ACHN (cell line): ENCODE results near the gene TAF5.
A peak's percentile ranks its signal among the peaks of the same experiment; 100 is the strongest.
"Not testable (repeated sequence)": the region's sequence is repeated elsewhere in the genome, so short reads cannot be mapped to it uniquely, and the experiment has no call there.

ENCODE experiments used
- DNase-seq: peaks from one replicate; pipeline ENCODE4 v3.0.0-alpha.2; 2015
- in situ Hi-C: cut with HindIII; loops from 2 replicates; pipeline ENCODE4 v1.10.0; 2017; ENCODE audit warnings: low sequenced_read_pairs, low pct_ligation_motif_present, low pct_unique_long_range_greater_than_20kb

Gene TAF5

DNA sequence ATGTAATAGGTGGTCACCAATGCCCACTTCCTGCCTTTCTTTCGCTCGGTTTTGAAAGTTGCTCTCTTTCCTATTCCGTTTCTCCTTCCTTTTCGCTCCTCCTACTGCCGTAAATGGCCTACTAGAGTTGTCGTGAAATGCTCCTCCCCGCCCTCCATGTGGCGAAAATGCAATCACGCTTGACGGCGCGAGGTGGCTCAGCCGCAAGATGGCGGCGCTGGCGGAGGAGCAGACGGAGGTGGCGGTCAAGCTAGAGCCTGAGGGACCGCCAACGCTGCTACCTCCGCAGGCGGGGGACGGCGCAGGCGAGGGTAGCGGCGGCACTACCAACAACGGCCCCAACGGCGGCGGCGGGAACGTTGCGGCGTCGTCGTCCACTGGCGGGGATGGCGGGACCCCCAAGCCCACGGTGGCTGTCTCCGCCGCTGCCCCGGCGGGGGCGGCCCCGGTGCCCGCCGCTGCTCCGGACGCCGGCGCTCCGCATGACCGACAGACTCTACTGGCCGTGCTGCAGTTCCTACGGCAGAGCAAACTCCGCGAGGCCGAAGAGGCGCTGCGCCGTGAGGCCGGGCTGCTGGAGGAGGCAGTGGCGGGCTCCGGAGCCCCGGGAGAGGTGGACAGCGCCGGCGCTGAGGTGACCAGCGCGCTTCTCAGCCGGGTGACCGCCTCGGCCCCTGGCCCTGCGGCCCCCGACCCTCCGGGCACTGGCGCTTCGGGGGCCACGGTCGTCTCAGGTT lies at the start of gene TAF5:
TAF5 (plus strand) TSS at position 195 of the 737 bp plus-strand sequence; CDS start at position 209, 14 bp downstream.
- in situ Hi-C loops: no loop called here
- peak; percentile 98 for DNase-seq

DNA sequence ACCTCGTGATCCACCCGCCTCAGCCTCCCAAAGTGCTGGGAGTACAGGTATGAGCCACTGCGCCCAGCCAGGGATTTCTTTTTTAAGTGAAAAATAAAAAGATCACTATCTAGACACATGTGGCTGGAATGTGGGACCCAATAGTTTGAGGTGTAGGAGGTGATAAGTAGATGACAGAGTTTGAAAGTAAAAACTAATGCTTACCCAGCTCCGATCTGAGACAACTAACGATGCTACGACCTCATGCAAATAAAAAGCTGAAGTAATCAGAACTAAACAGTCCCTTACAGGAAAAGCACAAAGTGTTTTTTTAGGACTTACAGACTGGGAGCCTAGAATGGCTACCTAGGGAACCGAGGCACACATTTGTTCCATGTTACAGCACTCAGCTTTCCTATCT lies 39.9 kb upstream of the TAF5 start:
- in situ Hi-C loops: no loop called here
- no peak for DNase-seq

DNA sequence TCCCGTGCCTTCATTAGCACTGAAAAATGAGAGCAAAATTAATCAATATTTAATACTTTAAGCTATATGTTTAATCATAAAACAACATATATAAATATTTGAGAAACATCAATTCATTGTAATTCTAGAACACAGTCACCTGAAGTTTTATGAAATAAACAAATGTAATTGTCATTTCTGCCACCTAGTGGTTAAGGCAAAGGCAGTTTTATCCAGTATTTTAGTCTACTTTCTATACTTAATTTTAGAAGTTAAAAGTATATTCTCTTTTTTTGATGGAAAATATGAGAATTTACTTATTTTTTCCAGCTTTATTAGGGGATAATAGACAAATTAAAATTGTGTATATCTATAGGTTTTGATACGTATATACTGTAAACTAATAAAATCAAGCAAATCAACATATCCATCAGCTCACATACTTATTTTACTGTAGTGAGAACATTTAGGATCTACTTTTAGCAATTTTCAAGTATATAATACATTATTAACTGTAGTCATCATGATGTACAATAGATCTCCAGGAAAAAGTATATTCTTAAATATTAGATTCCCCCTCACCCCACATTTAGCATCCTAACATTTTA lies 33.7 kb upstream of the TAF5 start:
- in situ Hi-C loops: no loop called here
- peak; percentile 57 for DNase-seq

DNA sequence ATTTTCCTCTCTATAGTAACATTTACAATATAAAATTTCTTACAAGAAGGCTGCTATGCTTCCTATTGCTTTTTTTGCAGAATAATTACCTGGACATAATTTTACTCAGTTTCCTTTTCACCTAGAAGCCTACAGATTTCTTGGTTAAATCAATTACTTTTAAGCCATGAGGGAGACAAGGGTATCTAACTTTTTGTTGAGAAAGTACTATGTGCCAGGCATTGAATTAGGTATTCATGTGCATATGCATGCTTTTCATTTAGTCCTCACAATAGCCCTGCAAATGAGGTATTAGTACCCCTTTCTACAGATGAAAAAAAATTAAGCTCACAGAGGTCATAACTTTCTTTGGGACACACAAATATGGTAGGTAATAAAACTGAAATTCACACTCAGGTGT lies 33.2 kb upstream of the TAF5 start:
- in situ Hi-C loops: no loop called here
- no peak for DNase-seq

DNA sequence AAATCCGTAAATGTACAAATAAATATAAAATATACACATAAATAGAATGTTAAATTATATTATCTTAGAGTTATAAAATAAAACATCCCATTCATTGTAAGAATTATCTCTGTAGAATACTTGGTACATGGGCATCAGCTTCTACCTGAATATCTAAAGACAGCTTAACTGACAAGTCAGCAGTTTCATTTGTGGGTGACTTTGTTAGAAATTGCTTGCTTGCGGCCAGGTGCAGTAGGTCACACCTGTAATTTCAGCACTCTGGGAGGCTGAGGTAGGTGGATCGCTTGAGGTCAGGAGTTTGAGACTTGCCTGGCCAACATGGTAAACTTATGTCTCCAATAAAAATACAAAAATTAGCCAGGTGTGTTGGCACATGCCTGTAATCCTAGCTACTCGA lies 31.4 kb upstream of the TAF5 start:
- no peak for DNase-seq
- in situ Hi-C loops: no loop called here

DNA sequence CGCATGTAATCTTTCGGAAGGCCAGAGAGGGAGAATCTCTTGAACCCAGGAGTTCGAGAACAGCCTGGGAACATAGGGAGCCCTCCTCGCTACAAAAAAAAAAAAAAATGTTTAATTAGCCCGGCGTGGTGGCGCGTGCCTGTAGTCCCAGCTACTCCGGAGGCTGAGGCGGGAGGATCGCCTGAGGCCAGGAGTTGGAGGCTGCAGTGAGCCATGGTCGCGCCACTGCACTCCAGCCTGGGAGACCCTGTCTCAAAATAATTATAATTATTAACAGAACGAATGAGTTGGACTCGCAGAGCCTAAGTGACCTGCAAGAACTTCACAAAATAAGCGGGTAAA lies 17.6 kb upstream of the TAF5 start:
- no peak for DNase-seq
- in situ Hi-C loops: no loop called here

DNA sequence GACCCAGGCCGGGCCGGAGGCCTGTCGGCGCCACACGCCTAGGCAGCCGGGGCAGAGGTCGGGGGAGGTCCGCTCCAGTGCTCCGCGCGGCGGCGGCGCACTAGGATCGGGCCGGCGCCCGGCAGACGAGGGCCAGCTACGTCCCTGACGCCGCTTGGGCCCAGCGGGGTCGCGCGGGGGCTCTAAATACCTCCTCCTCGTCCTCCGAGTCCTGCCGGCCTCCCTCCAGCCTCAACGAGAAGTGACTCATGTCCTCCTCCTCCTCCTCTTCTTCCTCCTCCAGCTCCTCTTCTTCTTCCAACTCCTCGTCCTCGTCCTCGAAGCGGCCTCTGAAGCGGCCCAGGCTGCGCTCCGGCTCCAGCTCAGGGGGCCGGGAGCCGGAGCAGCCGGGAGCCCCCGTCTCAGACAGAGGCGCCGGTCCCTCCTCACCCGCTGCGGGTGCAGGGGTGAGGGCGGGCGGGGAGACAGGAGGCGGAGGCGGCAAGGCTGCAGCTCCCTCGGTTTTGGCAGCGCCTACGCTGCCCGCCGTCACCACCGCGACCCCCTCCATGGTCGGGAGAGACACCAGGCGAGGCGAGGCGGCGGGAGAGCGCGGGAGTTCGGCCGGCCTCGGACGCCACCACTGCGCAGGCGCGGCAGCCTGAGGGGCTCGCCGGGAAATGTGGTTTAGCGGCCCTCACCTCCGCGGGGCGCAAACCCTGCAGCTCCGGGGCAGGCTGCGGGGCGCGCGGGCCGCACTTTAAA lies 17.1 kb upstream of the TAF5 start, which contains the start of gene PCGF6:
PCGF6 (minus strand) TSS at position 624 of the 744 bp plus-strand sequence; CDS start at position 550, 74 bp downstream.
- in situ Hi-C loops: no loop called here

DNA sequence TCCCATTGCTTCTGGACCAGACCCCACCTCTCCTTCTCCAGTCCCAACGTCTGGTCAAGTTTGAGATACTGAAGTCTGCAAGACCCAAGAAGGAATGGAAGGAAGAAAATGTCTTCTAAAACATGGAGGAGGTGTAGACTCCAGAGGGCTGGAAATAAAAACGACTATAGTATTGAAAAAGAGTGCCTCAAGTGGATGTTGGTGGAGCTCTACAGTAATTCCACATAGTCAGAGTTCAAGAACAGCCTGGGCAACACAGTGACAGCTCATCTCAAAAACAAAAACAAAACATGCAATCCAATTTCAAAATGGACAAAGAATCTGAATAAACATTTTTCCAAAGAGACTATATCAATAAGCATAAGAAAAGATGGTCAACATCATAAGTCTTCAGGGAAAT lies 14.5 kb upstream of the TAF5 start:
- in situ Hi-C loops: no loop called here

More for the DNA sequence above, 17.1 kb upstream of the TAF5 start, which contains the start of gene PCGF6:
- DNase-seq: peak; percentile 83

DNA sequence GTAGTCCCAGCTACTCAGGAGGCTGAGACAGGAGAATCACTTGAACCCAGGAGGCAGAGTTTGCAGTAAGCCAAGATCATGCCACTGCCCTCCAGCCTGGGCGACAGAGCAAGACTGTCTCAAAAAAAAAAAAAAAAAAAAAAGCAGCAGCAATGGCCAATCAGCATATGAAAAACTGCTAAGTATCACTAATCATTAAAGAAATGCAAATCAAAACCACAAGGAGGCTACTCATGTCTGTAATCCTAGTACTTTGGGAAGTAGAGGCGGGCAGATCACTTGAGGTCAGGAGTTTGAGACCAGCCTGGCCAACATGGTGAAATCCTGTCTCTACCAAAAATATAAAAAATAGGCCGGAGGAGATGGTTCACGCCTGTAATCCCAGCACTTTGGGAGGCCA lies 13.2 kb upstream of the TAF5 start:
- in situ Hi-C loops, DNase-seq: not testable (repeated sequence)

More for the DNA sequence above, 14.5 kb upstream of the TAF5 start:
- DNase-seq: no peak

DNA sequence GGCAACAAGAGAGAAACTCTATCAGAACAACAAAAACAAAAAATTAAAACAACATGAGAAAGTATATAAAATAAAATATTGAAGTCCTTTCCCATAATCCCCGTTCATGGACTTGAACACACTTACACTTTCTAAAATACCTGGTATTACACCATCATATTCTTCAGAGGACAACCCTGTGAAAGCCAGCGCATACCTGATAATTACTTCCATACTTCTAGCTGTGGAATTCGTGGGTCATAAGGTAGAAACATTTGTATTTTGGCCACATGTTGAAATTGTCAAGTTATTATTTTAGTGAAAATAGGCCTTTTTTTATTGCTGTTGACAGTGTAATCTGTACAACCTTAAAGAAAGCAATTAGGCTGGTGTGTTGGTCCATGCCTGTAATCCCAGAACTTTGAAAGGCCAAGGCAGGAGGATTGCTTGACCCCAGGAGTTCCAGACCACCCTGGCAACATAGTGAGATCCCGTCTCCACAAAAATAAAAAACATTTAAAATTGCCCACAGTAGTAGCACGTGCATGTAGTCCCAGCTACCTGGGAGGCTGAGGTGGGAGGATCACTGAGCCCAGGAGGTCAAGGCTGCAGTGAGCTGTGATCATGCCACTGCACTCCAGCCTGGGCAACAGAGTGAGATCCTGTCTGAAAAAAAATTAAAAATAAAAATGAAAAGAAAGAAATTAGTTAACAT lies 11.7 kb upstream of the TAF5 start:
- in situ Hi-C loops: no loop called here
- no peak for DNase-seq

DNA sequence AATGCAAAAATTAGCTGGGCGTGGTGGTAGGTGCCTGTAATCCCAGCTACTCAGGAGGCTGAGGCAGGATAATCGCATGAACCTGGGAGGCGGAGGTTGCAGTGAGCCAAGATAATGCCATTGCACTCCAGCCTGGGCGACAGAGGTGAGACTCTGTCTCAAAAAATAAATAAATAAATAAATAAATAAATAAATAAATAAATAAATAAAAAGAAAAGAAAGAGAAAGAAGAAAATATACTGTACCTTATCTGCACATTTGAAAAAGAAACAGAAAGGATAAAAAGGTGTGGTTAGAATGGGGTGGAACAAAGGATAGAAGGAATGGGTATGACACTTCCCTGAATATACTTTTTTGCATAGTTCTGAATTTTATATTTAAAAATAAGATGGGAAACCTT lies 8.3 kb upstream of the TAF5 start:
- in situ Hi-C loops, DNase-seq: not testable (repeated sequence)

DNA sequence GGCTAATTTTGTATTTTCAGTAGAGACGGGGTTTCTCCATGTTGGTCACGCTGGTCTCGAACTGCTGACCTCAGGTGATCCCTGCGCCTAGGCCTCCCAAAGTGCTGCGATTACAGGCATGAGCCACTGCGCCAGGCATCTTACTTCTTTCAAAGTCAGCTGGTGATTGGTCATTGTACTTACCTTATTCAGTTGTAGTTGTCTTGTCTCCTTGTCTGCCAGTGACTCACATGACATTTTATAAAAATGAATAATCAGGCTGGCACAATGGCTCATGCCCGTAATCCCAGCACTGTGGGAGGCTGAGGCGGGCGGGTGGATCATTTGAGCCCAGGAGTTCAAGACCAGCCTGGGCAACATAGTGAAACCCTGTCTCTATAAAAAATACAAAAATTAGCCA lies 7.0 kb upstream of the TAF5 start:
- peak; percentile 53 for DNase-seq
- in situ Hi-C loops: not testable (repeated sequence)

DNA sequence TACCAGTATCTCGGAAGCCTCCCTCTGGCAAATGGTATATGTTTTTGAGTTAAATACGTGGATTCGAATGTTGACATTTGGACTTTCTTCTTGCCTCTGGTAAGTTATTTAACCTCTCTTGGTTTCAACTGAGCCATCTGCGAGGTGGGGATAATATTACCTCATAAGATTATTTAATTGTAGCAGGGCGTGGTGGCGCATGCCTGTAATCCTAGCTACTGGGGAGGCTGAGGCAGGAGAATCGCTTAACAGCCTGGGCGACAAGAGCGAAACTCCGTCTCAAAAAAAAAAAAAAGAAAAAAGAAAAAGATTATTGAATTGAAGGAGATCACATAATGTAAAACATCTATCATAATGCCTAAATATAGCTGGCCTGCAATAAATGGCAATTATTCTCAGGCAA lies 396 bp upstream of the TAF5 start:
- in situ Hi-C loops: no loop called here
- no peak for DNase-seq

DNA sequence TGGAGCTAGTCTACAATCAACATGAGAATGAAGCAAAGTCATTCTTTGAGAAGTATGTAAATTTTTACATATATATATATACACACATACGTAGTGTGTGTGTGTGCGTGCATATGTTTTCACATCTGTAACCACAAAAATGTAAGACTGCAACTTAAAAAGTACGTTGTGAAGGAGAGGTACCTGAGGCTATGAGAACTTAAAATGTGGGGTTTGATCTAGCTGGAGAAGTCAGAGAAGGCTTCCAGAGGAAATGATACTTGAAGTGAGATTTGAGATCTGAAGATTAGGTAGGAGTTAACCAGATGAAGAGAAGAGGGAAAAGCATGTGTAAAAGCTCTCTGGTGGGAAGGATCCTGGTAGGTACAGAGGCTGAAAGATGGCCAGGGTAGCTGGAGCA lies 5.8 kb downstream of the TAF5 start:
- in situ Hi-C loops: no loop called here
- no peak for DNase-seq

DNA sequence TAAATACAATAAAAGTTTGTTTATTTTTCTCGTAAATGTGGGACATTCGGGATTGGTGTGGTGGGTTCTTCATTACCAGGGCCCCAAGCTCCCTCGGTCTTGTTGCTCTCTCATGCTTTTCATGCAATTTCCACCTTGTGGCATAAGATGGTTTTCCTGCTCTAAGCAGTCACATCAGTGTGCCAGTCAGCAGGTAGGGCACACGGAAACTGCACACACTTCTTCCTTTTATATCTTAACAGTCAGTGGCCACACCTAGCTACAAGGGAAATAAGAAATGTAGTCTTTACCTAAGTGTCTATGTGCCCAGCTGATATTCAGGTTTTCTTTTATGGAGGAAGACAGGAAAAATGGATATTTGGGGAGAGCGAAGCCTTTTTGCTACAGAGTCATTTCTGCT lies 6.5 kb downstream of the TAF5 start:
- in situ Hi-C loops: no loop called here
- no peak for DNase-seq

DNA sequence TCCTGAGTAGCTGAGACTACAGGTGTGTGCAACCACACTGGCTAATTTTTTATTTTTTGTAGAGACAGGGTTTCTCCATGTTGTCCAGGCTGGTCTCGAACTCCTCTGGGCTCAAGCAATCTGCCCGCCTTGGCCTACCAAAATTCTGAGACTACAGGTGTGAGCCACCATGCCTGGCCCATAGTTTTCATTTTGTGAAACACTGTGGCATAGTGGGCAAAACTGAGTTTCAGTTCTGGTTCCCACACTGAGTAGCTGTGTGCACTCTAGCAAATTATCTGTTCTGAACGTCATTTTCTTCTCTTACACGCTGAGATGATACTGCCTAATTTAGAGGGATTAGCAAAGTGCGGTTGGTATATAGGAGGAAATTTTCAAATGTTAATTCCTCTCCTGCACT lies 15.0 kb downstream of the TAF5 start:
- in situ Hi-C loops: no loop called here
- no peak for DNase-seq

DNA sequence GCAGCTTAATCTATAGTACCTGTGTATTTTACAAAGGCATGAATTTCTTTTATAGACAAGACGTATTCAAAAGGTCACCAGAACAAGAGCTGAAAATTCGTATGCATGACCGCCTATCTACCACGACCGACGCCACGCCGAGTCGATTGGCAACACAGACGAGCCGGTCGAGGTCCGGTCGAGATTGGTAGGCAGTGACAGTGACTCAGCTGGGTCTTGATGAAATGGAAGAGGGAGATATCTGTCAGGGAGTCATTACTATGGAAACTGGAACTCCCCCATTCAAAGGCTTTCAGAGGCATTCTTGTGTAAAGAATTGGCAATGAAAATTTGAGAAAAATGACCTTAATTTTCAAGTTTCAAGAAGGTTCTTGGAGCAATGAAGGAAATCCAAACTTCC lies 26.4 kb downstream of the TAF5 start:
- peak; percentile 11 for DNase-seq
- in situ Hi-C loops: no loop called here

DNA sequence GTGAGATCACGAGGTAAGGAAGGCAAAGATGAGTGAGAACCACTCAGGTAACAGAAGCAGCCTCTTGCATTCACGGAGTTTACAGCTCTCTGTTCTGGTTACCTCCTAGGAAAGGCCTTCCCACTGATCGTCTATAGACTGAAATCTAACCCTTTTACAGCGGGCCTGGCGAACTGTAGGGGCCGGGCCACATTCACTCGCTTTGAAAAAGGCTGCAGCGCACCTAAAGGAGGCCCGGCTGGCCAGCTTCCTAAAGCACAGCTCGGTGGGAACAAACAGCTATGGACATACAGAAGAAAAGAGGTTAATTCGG lies 27.9 kb downstream of the TAF5 start:
- peak; percentile 24 for DNase-seq

DNA sequence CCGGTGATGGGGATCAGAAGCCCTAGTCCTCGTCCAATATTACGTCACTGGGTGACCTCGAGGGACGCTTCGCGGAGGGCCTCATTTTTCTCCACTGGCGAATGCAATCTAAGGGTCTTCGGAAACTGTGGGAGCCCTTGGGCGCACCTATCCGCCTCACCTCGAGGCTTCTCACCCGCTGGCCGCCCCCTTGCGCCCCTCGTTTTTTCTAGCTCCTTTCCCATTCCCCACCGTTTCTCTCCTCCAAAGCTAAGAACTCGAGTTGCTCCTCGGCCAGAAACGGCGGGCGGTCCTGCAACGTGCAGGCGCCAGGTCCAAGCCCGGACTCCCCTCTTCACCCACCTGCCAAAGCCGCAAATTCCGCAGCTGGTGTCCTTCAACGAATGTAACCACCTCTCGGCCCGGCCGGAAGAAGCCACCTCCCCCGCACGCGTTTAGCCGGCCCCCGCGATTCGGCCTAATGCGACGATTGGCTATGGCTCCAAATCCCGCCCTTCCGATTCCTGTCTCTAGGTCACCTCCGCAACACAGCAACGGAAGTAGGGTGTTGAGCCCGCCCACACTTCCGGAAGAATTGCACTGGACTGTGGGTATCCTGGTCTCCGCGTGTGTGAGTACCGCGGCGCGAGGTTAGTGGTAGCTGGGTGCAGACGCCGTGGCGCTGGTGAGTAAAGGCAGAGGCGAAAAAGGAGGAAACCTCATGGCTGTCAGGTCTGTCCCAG lies 28.5 kb downstream of the TAF5 start, which contains the start of the genes ATP5MK and PDCD11:
ATP5MK (minus strand) TSS at position 409 of the 722 bp plus-strand sequence. CDS start 4,018 bp downstream, outside the sequence.
PDCD11 (plus strand) TSS at position 560 of the 722 bp plus-strand sequence. CDS start 1,801 bp downstream, outside the sequence.
- DNase-seq: peak; percentile 100
- in situ Hi-C loops: no loop called here

More for the DNA sequence above, 27.9 kb downstream of the TAF5 start:
- in situ Hi-C loops: no loop called here
